ENCODE measurements around the gene RAPGEF1. TPM values are rescaled to one million over a fixed set of nuclear protein-coding genes. Genes with fewer than 3 reads are reported as not detected.

Gene RAPGEF1
- total RNA-seq, 1 experiment from 2014 or later, result 25.2 TPM

DNA sequence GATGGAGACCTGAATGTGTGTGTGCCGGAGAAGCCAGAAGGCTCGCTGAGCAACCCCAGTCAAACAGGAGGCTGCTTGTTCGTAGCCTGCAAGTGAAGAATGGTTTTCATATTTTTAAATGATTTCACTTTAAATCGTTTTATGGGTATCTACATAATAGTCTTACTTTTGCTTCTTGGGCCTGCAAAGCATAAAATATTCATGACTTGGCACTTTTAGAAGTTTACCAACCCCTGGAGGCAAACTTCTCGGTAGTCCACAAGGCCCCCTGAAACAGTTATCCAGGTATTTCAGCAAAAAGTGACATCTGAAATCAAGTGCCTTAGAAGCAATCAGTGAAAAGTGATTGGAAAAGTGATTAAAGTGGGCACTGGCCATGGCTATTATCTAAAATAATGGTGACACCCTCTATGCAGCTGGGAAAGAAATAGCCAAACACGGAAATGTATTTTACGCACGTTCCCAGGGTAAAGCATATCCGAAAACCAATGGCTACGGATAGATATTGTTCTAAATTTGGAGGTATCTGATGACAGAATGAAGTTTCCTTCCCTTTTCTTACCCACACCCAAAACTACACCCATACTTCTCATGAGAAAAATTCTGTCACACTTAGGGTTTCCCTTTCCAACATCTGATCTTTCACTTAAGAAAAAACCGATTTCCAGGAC lies 39.0 kb downstream of the RAPGEF1 start:
- intact Hi-C loops (cut with micrococcal nuclease), result no loop called here
- Histone ChIP-seq H3F3A (ENCODE audit: low read length, unreplicated experiment) (no peaks in the 10 kb centered on the region), H3K9ac (ENCODE audit: low read length) (no peak overlapping the region), H3K4me1 (ENCODE audit: insufficient read depth, low read length) (peaks cover 9% of the 10 kb centered on the region; the same call in 1 of the 2 replicates), H2AFZ (ENCODE audit: low read length) (no peak overlapping the region), H3K79me2 (ENCODE audit: low read length) (peaks cover 30% of the 10 kb centered on the region; the same call in 1 of the 2 replicates), H3K36me3 (ENCODE audit: low read depth, low read length) (no peaks in the 10 kb centered on the region), H3K4me2 (ENCODE audit: low read length) (no peak overlapping the region), H3K27ac (ENCODE audit: low read length) (no peak overlapping the region), H3K4me3 (ENCODE audit: low read length) (no peak overlapping the region), H4K20me1 (ENCODE audit: low read length) (no peaks in the 10 kb centered on the region), H3K9me3 (ENCODE audit: low read length) (no peaks in the 10 kb centered on the region), H3K9me2 (replicated peaks; ENCODE audit: low read length) (no peaks in the 10 kb centered on the region), H3K27me3 (ENCODE audit: low read length) (no peaks in the 10 kb centered on the region)
- ATAC-seq (no peak), DNase-seq (no peak)
- TF ChIP-seq, protein P1, sequence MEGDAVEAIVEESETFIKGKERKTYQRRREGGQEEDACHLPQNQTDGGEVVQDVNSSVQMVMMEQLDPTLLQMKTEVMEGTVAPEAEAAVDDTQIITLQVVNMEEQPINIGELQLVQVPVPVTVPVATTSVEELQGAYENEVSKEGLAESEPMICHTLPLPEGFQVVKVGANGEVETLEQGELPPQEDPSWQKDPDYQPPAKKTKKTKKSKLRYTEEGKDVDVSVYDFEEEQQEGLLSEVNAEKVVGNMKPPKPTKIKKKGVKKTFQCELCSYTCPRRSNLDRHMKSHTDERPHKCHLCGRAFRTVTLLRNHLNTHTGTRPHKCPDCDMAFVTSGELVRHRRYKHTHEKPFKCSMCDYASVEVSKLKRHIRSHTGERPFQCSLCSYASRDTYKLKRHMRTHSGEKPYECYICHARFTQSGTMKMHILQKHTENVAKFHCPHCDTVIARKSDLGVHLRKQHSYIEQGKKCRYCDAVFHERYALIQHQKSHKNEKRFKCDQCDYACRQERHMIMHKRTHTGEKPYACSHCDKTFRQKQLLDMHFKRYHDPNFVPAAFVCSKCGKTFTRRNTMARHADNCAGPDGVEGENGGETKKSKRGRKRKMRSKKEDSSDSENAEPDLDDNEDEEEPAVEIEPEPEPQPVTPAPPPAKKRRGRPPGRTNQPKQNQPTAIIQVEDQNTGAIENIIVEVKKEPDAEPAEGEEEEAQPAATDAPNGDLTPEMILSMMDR (conservative IDR thresholded peaks at IDR 0.05; ENCODE audit: low read depth, low read length), result no peak
- TF ChIP-seq EZH2 (IDR thresholded peaks at IDR 0.05; ENCODE audit: low read length, unreplicated experiment) (no peak), EZH2phosphoT487 (IDR thresholded peaks at IDR 0.05; ENCODE audit: borderline replicate concordance, low read length) (no peak)
- POLR2A ChIA-PET (ENCODE audit: unreplicated experiment), result no interaction called here
- no TSS peak for BruUV-seq (replicated peaks)
- CTCF ChIA-PET, result no interaction called here

DNA sequence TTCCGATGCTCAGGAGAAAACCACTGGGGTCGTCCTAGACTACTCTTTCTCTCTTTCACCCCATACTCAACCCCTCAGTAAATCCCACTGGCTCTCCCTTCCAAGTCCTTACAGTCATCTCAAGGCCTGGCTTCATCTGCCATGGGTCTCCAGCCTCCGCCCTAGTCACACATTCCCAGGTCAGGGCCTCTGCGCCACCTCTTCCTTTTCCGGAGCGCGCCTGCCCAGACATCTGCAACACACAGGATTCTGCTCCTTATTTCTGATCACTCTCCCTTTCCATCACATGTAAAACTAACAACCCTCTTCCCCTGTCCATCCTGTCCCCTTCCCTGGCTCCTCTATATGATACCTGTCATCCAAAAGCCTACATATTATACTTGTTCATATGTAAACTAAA lies 39.8 kb downstream of the RAPGEF1 start:
- Histone ChIP-seq H3K27me3 (ENCODE audit: low read length) (no peaks in the 10 kb centered on the region), H3K27ac (ENCODE audit: low read length) (no peak overlapping the region), H3K9ac (ENCODE audit: low read length) (no peak overlapping the region), H3K9me3 (ENCODE audit: low read length) (no peaks in the 10 kb centered on the region), H4K20me1 (ENCODE audit: low read length) (no peaks in the 10 kb centered on the region), H3K79me2 (ENCODE audit: low read length) (peaks cover 27% of the 10 kb centered on the region; the same call in 1 of the 2 replicates), H3K4me2 (ENCODE audit: low read length) (no peak overlapping the region), H3K36me3 (ENCODE audit: low read depth, low read length) (no peaks in the 10 kb centered on the region), H3K4me1 (ENCODE audit: insufficient read depth, low read length) (peaks cover 9% of the 10 kb centered on the region; the same call in 1 of the 2 replicates), H3K4me3 (ENCODE audit: low read length) (no peak overlapping the region), H3F3A (ENCODE audit: low read length, unreplicated experiment) (no peaks in the 10 kb centered on the region), H2AFZ (ENCODE audit: low read length) (no peak overlapping the region), H3K9me2 (replicated peaks; ENCODE audit: low read length) (no peaks in the 10 kb centered on the region)
- CTCF ChIA-PET, result no interaction called here
- intact Hi-C loops (cut with micrococcal nuclease), result no loop called here
- BruUV-seq (replicated peaks), result no TSS peak
- TF ChIP-seq EZH2 (IDR thresholded peaks at IDR 0.05; ENCODE audit: low read length, unreplicated experiment), result no peak
- no peak for TF ChIP-seq EZH2phosphoT487 (IDR thresholded peaks at IDR 0.05; ENCODE audit: borderline replicate concordance, low read length)
- TF ChIP-seq, protein P1 (conservative IDR thresholded peaks at IDR 0.05; ENCODE audit: low read depth, low read length), result no peak
- ATAC-seq (no peak), DNase-seq (no peak)
- POLR2A ChIA-PET (ENCODE audit: unreplicated experiment), result no interaction called here

- no peak for DNase-seq
- Histone ChIP-seq H3K4me1 (ENCODE audit: insufficient read depth, low read length) (peaks cover 9% of the 10 kb centered on the region; the same call in 1 of the 2 replicates), H4K20me1 (ENCODE audit: low read length) (no peaks in the 10 kb centered on the region), H3K4me3 (ENCODE audit: low read length) (no peak overlapping the region), H3K27me3 (ENCODE audit: low read length) (no peaks in the 10 kb centered on the region), H3K4me2 (ENCODE audit: low read length) (no peak overlapping the region), H3K79me2 (ENCODE audit: low read length) (peaks cover 16% of the 10 kb centered on the region; the same call in 1 of the 2 replicates), H3K9me2 (replicated peaks; ENCODE audit: low read length) (no peaks in the 10 kb centered on the region), H3K9ac (ENCODE audit: low read length) (no peak overlapping the region), H3K9me3 (ENCODE audit: low read length) (no peaks in the 10 kb centered on the region), H3K27ac (ENCODE audit: low read length) (no peak overlapping the region), H2AFZ (ENCODE audit: low read length) (no peak overlapping the region), H3F3A (ENCODE audit: low read length, unreplicated experiment) (no peaks in the 10 kb centered on the region), H3K36me3 (ENCODE audit: low read depth, low read length) (no peaks in the 10 kb centered on the region)
- BruUV-seq (replicated peaks), result no TSS peak
- ATAC-seq, result no peak
- ChIA-PET CTCF (no interaction called here), POLR2A (ENCODE audit: unreplicated experiment) (no interaction called here)
- intact Hi-C loops (cut with micrococcal nuclease), result no loop called here
- TF ChIP-seq EZH2 (IDR thresholded peaks at IDR 0.05; ENCODE audit: low read length, unreplicated experiment), result no peak
- no peak for TF ChIP-seq EZH2phosphoT487 (IDR thresholded peaks at IDR 0.05; ENCODE audit: borderline replicate concordance, low read length)
Observed at GRCh38 chr9:131698618-131698985, 41.3 kb downstream of the RAPGEF1 start.

Measured in PC-3 (cell line).